WTC11 (cell line): ENCODE results near the gene DOHH. TPM values are rescaled to one million over a fixed set of nuclear protein-coding genes. Genes with fewer than 3 reads are reported as not detected.

ENCODE experiments used
- ATAC-seq: fragments of 200-7000 bp; cut with Tn5 transposase; 2 replicates; pipeline ENCODE4 v1.10.0; 2021; ENCODE audit warnings: mild to moderate bottlenecking, moderate library complexity
- CTCF ChIA-PET: fragments of 300-600 bp; sonication (Branson Sonifier 250); formaldehyde crosslinking; loops from one replicate; lab custom pipeline; 2021; ENCODE audit warnings: antibody characterized with exemption; lab: Charles Lee
- POLR2A ChIA-PET: fragments of 350-600 bp; sonication (Branson Sonifier 250); formaldehyde crosslinking; loops from one replicate; lab custom pipeline; 2021; ENCODE audit warnings: antibody characterized with exemption; lab: Charles Lee
- DNase-seq: peaks from one replicate; pipeline ENCODE4 v3.0.0; 2021; ENCODE audit warnings: low spot score
- H3K27ac Mint-ChIP-seq: 2 replicates; pipeline ENCODE4 v1.8.0; 2021; ENCODE audit warnings: mixed read lengths
- H3K27me3 Mint-ChIP-seq: 2 replicates; pipeline ENCODE4 v1.8.0; 2021; ENCODE audit warnings: low read depth, mild to moderate bottlenecking, moderate library complexity, mixed read lengths
- H3K36me3 Mint-ChIP-seq: 2 replicates; pipeline ENCODE4 v1.8.0; 2021; ENCODE audit warnings: mixed read lengths
- H3K4me1 Mint-ChIP-seq: 2 replicates; pipeline ENCODE4 v1.8.0; 2022; ENCODE audit warnings: mixed read lengths
- H3K4me3 Mint-ChIP-seq: 2 replicates; pipeline ENCODE4 v1.8.0; 2021; ENCODE audit warnings: mild to moderate bottlenecking, moderate library complexity, mixed read lengths
- H3K9me3 Mint-ChIP-seq: 2 replicates; pipeline ENCODE4 v1.8.0; 2021; ENCODE audit warnings: mixed read lengths
- CBFB ChIP-seq: sonication (generic); formaldehyde crosslinking; IDR thresholded peaks from 2 replicates; pipeline ENCODE4 v1.8.1; 2022; ENCODE audit warnings: mild to moderate bottlenecking, low read depth, missing genetic modification reagents
- CTCF ChIP-seq: fragments of 200-600 bp; IDR thresholded peaks from 2 replicates; pipeline ENCODE4 v1.8.0; 2022; ENCODE audit warnings: antibody characterized with exemption
- ELF4 ChIP-seq: sonication (generic); formaldehyde crosslinking; IDR thresholded peaks from 2 replicates; pipeline ENCODE4 v1.8.1; 2022; ENCODE audit warnings: low read depth, mild to moderate bottlenecking, moderate library complexity, missing genetic modification reagents
- ETV6 ChIP-seq: sonication (generic); formaldehyde crosslinking; IDR thresholded peaks from 2 replicates; pipeline ENCODE4 v1.8.1; 2022; ENCODE audit warnings: mild to moderate bottlenecking, missing genetic modification reagents
- FOXJ3 ChIP-seq: sonication (generic); formaldehyde crosslinking; IDR thresholded peaks from 2 replicates; pipeline ENCODE4 v1.9.0; 2021; ENCODE audit warnings: missing genetic modification reagents, mild to moderate bottlenecking, borderline replicate concordance
- GTF2I ChIP-seq: fragments of 250-450 bp; sonication (Bioruptor Pico); conservative IDR thresholded peaks from 2 replicates; pipeline ENCODE4 v1.4.0; 2021; ENCODE audit warnings: mild to moderate bottlenecking
- HMGA2 ChIP-seq: fragments of 250-450 bp; sonication (Bioruptor Pico); IDR thresholded peaks from 2 replicates; pipeline ENCODE4 v1.4.0; 2021; ENCODE audit warnings: mild to moderate bottlenecking, moderate library complexity
- IRF1 ChIP-seq: sonication (generic); formaldehyde crosslinking; IDR thresholded peaks from 2 replicates; pipeline ENCODE4 v1.8.0; 2023; ENCODE audit warnings: missing genetic modification reagents
- KAT7 ChIP-seq: sonication (generic); formaldehyde crosslinking; IDR thresholded peaks from 2 replicates; pipeline ENCODE4 v1.8.1; 2023; ENCODE audit warnings: missing genetic modification reagents, mild to moderate bottlenecking, borderline replicate concordance
- MAX ChIP-seq: sonication (generic); formaldehyde crosslinking; IDR thresholded peaks from 2 replicates; pipeline ENCODE4 v1.8.0; 2022; ENCODE audit warnings: mild to moderate bottlenecking, missing genetic modification reagents
- MXD4 ChIP-seq: fragments of 250-450 bp; sonication (Bioruptor Pico); IDR thresholded peaks from 2 replicates; pipeline ENCODE4 v1.8.0; 2021; ENCODE audit warnings: mild to moderate bottlenecking, moderate library complexity, borderline replicate concordance
- NFE2L1 ChIP-seq: sonication (generic); formaldehyde crosslinking; IDR thresholded peaks from 2 replicates; pipeline ENCODE4 v1.8.1; 2023; ENCODE audit warnings: missing genetic modification reagents
- NFYB ChIP-seq: sonication (generic); formaldehyde crosslinking; conservative IDR thresholded peaks from 2 replicates; pipeline ENCODE4 v1.8.0; 2022; ENCODE audit warnings: low read depth, missing genetic modification reagents
- OVOL2 ChIP-seq: fragments of 250-450 bp; sonication (Bioruptor Pico); IDR thresholded peaks from 2 replicates; pipeline ENCODE4 v1.9.0; 2021; ENCODE audit warnings: mild to moderate bottlenecking, borderline replicate concordance
- PRDM15 ChIP-seq: sonication (generic); formaldehyde crosslinking; IDR thresholded peaks from 2 replicates; pipeline ENCODE4 v1.8.0; 2022; ENCODE audit warnings: missing genetic modification reagents
- PRRX2 ChIP-seq: fragments of 250-450 bp; sonication (Bioruptor Pico); IDR thresholded peaks from 2 replicates; pipeline ENCODE4 v1.8.0; 2021; ENCODE audit warnings: mild to moderate bottlenecking
- SMAD3 ChIP-seq: sonication (generic); formaldehyde crosslinking; IDR thresholded peaks from 2 replicates; pipeline ENCODE4 v1.8.0; 2022; ENCODE audit warnings: missing genetic modification reagents, mild to moderate bottlenecking, borderline replicate concordance
- STAT6 ChIP-seq: sonication (generic); formaldehyde crosslinking; conservative IDR thresholded peaks from 2 replicates; pipeline ENCODE4 v1.8.1; 2023; ENCODE audit warnings: mild to moderate bottlenecking, low read depth, missing genetic modification reagents, moderate library complexity
- TEAD1 ChIP-seq: sonication (generic); formaldehyde crosslinking; IDR thresholded peaks from 2 replicates; pipeline ENCODE4 v1.8.0; 2022; ENCODE audit warnings: mild to moderate bottlenecking, missing genetic modification reagents
- ZBTB43 ChIP-seq: sonication (generic); formaldehyde crosslinking; IDR thresholded peaks from 2 replicates; pipeline ENCODE4 v1.8.1; 2023; ENCODE audit warnings: mild to moderate bottlenecking, missing genetic modification reagents
- ZNF219 ChIP-seq: sonication (generic); formaldehyde crosslinking; IDR thresholded peaks from 2 replicates; pipeline ENCODE4 v1.8.0; 2023; ENCODE audit warnings: missing genetic modification reagents, mild to moderate bottlenecking, borderline replicate concordance
- ZNF317 ChIP-seq: sonication (generic); formaldehyde crosslinking; IDR thresholded peaks from 2 replicates; pipeline ENCODE4 v1.8.1; 2023; ENCODE audit warnings: low read depth, mild to moderate bottlenecking, moderate library complexity, missing genetic modification reagents, borderline replicate concordance
- ZNF416 ChIP-seq: fragments of 250-450 bp; sonication (Bioruptor Pico); IDR thresholded peaks from 2 replicates; pipeline ENCODE4 v1.9.0; 2021; ENCODE audit warnings: mild to moderate bottlenecking, inconsistent platforms
- total RNA-seq: library from RNA; stranded (reverse); gene quantifications from 3 replicates; pipeline ENCODE4 v1.2.3, GENCODE V29; 2021

The DOHH gene
- total RNA-seq, 1 experiment from 2014 or later = 22.2 TPM

- DNase-seq (no peak), ATAC-seq (no peak)
- no peaks in the 10 kb centered on the region for H3K36me3 Mint-ChIP-seq
- ChIA-PET POLR2A (no interaction called here), CTCF (interaction anchor here (1.0 to 1.5 kb wide), 2 partner anchors 27 to 35 kb away, joined by 3 to 6 read pairs; no protein-coding TSS in a partner anchor)
- no peaks in the 10 kb centered on the region for H3K9me3 Mint-ChIP-seq
- H3K27ac Mint-ChIP-seq = no peak overlapping the region
- no peaks in the 10 kb centered on the region for H3K4me1 Mint-ChIP-seq
- no peak overlapping the region for H3K4me3 Mint-ChIP-seq
- H3K27me3 Mint-ChIP-seq = no peaks in the 10 kb centered on the region
- TF ChIP-seq MAX (CRISPR knock-in tag) = no peak
- no peak for TF ChIP-seq ZBTB43 (CRISPR knock-in tag)
- no peak for TF ChIP-seq GTF2I (CRISPR knock-in tag)
- TF ChIP-seq SMAD3 (CRISPR knock-in tag) = no peak
- no peak for TF ChIP-seq MXD4
- no peak for TF ChIP-seq ZNF416
- TF ChIP-seq ETV6 = no peak
- TF ChIP-seq NFE2L1 (CRISPR knock-in tag) = no peak
- TF ChIP-seq OVOL2 (CRISPR knock-in tag) = no peak
- TF ChIP-seq CTCF = no peak
- TF ChIP-seq PRDM15 (CRISPR knock-in tag) = no peak
- no peak for TF ChIP-seq IRF1 (CRISPR knock-in tag)
- no peak for TF ChIP-seq TEAD1
- no peak for TF ChIP-seq KAT7 (CRISPR knock-in tag)
- no peak for TF ChIP-seq ZNF219 (CRISPR knock-in tag)
- TF ChIP-seq HMGA2 (CRISPR knock-in tag) = no peak
Measured at GRCh38 chr19:3548606-3549005, 48.1 kb upstream of the DOHH start.

GRCh38 chr19:3547767-3548282 is 47.4 kb upstream of the DOHH start:
- POLR2A ChIA-PET = interaction anchor here (0.6 kb wide), 1 partner anchor 428 kb away, joined by 3 read pairs; no protein-coding TSS in a partner anchor
- no peak for TF ChIP-seq PRRX2
- TF ChIP-seq SMAD3 (CRISPR knock-in tag) = no peak
- no peak for TF ChIP-seq FOXJ3
- no peak for TF ChIP-seq NFYB
- no peak for TF ChIP-seq STAT6
- TF ChIP-seq ZNF317 (CRISPR knock-in tag) = no peak
- no peak for TF ChIP-seq MAX (CRISPR knock-in tag)
- TF ChIP-seq ZNF416 = no peak
- no peak for TF ChIP-seq CBFB (CRISPR knock-in tag)
- TF ChIP-seq ZBTB43 (CRISPR knock-in tag) = no peak
- TF ChIP-seq ELF4 = no peak

More at GRCh38 chr19:3547767-3548282, 47.4 kb upstream of the DOHH start:
- H3K27me3 Mint-ChIP-seq = no peaks in the 10 kb centered on the region
- no peaks in the 10 kb centered on the region for H3K36me3 Mint-ChIP-seq
- no peaks in the 10 kb centered on the region for H3K9me3 Mint-ChIP-seq
- ATAC-seq (no peak), DNase-seq (no peak)
- no peak overlapping the region for H3K27ac Mint-ChIP-seq
- no peak overlapping the region for H3K4me3 Mint-ChIP-seq
- CTCF ChIA-PET = interaction anchor here (0.7 to 4.4 kb wide), 4 partner anchors 9 to 34 kb away, joined by 4 to 115 read pairs (median 6); partner anchors contain the start of gene MFSD12
- H3K4me1 Mint-ChIP-seq = no peaks in the 10 kb centered on the region
